Glutamatergic neuron (in vitro differentiated cells): Measurements from ENCODE around the gene CEACAM16. TPM values are rescaled to one million over a fixed set of nuclear protein-coding genes. Genes with fewer than 3 reads are reported as not detected.
A peak's percentile ranks its signal among the peaks of the same experiment; 100 is the strongest.

ENCODE experiments used
- DNase-seq: peaks from one replicate; pipeline ENCODE4 v3.0.0; 2022
- H3K27ac Mint-ChIP-seq: one replicate; pipeline ENCODE4 v1.8.0; 2020; ENCODE audit warnings: mild to moderate bottlenecking, mixed read lengths, inconsistent platforms; ENCODE audit not compliant: unreplicated experiment
- H3K27me3 Mint-ChIP-seq: one replicate; pipeline ENCODE4 v1.8.0; 2020; ENCODE audit warnings: mild to moderate bottlenecking, moderate library complexity, mixed read lengths, inconsistent platforms; ENCODE audit not compliant: unreplicated experiment
- H3K36me3 Mint-ChIP-seq: one replicate; pipeline ENCODE4 v1.8.0; 2020; ENCODE audit warnings: mild to moderate bottlenecking, mixed read lengths, inconsistent platforms; ENCODE audit not compliant: unreplicated experiment
- H3K4me1 Mint-ChIP-seq: one replicate; pipeline ENCODE4 v1.8.0; 2020; ENCODE audit warnings: mild to moderate bottlenecking, low read depth, mixed read lengths, inconsistent platforms; ENCODE audit not compliant: unreplicated experiment
- H3K4me3 Mint-ChIP-seq: one replicate; pipeline ENCODE4 v1.8.0; 2020; ENCODE audit warnings: mild to moderate bottlenecking, mixed read lengths, inconsistent platforms; ENCODE audit not compliant: unreplicated experiment
- H3K9me3 Mint-ChIP-seq: one replicate; pipeline ENCODE4 v1.8.0; 2020; ENCODE audit warnings: mild to moderate bottlenecking, moderate library complexity, mixed read lengths, inconsistent platforms; ENCODE audit not compliant: unreplicated experiment
- microRNA-seq: library from miRNA; unstranded; fragments of <30 nt; microRNA quantifications from one replicate; pipeline ENCODE4, GENCODE V29; 2020; ENCODE audit not compliant: unreplicated experiment
- total RNA-seq: library from RNA; stranded (reverse); fragmentation: NEBNext Ultra II Directional; extraction: Animal tissue kit (Norgen Biotek cat#: 25700); gene quantifications from one replicate; pipeline ENCODE4 v1.2.1, GENCODE V29; 2021; ENCODE audit not compliant: unreplicated experiment
- TF ChIP-seq, protein P1 (sequence below): fragments of 200-600 bp; sonication (generic); IDR thresholded peaks from one replicate; pipeline ENCODE4 v1.5.0; 2021; ENCODE audit not compliant: partially characterized antibody, unreplicated experiment

CEACAM16 gene
- total RNA-seq, 1 donor from 2014 or later = not detected

DNA sequence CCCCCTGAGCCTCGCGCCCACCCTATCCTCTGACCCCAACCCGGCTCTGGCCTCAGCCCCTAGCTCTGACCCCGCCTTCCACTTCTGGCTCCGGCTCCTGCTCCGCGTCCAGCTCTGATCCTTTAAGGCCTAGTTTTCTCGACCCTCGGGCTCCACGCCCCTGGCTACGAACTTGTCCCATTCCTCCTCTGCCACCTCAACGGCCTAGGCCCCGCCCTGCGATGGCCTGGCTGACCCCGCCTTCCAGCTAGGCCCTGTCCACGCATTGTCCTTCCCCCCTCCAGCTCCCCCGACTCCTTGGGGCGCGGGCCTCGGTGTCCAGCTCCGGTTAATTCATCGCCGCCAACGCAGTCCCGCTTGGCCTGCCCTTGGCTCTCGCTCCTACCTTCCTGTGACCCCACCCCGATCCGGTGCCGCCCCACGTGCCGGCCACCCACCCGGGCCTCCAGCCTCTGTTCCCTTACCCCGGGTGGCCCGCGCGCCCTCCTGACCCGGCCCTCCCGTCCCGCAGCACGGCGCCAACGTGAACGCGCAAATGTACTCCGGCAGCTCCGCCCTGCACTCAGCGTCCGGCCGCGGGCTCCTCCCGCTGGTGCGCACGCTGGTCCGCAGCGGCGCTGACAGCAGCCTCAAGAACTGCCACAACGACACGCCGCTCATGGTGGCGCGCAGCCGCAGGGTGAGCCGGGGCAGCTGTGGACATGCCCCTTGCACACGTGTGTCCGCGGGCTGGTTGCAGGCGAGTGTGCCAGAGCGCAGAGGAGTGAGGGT lies 59.0 kb downstream of the CEACAM16 start:
- Mint-ChIP-seq H3K27ac (peak overlapping the region; percentile 46), H3K27me3 (peaks cover 11% of the 10 kb centered on the region), H3K9me3 (peaks cover 8% of the 10 kb centered on the region), H3K4me1 (peaks cover 9% of the 10 kb centered on the region), H3K36me3 (no peaks in the 10 kb centered on the region), H3K4me3 (peak overlapping the region; percentile 87)
- TF ChIP-seq, protein P1, sequence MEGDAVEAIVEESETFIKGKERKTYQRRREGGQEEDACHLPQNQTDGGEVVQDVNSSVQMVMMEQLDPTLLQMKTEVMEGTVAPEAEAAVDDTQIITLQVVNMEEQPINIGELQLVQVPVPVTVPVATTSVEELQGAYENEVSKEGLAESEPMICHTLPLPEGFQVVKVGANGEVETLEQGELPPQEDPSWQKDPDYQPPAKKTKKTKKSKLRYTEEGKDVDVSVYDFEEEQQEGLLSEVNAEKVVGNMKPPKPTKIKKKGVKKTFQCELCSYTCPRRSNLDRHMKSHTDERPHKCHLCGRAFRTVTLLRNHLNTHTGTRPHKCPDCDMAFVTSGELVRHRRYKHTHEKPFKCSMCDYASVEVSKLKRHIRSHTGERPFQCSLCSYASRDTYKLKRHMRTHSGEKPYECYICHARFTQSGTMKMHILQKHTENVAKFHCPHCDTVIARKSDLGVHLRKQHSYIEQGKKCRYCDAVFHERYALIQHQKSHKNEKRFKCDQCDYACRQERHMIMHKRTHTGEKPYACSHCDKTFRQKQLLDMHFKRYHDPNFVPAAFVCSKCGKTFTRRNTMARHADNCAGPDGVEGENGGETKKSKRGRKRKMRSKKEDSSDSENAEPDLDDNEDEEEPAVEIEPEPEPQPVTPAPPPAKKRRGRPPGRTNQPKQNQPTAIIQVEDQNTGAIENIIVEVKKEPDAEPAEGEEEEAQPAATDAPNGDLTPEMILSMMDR = no peak
- DNase-seq = peak; percentile 84

DNA sequence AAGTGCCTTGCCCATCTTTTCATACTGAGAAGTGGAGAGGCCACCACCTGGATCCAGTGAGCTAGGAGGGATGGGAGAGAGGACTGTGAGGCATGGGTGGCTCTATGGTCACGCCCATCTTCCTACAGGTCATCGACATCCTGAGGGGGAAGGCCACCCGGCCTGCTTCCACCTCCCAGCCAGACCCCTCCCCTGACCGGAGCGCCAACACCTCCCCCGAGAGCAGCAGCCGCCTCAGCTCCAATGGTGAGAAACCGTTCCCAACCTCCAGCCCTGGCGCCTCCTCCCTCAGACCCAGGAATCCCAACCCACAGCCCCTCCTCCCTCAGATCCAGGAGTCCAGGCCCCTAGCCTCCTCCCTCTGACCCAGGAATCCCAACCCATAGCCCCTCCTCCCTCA lies 59.6 kb downstream of the CEACAM16 start:
- TF ChIP-seq, protein P1 = no peak
- H3K36me3 Mint-ChIP-seq = no peaks in the 10 kb centered on the region
- H3K9me3 Mint-ChIP-seq = peaks cover 8% of the 10 kb centered on the region
- H3K27me3 Mint-ChIP-seq = peaks cover 11% of the 10 kb centered on the region
- no peak overlapping the region for H3K27ac Mint-ChIP-seq
- peak overlapping the region; percentile 87 for H3K4me3 Mint-ChIP-seq
- no peak for DNase-seq
- peaks cover 9% of the 10 kb centered on the region for H3K4me1 Mint-ChIP-seq

DNA sequence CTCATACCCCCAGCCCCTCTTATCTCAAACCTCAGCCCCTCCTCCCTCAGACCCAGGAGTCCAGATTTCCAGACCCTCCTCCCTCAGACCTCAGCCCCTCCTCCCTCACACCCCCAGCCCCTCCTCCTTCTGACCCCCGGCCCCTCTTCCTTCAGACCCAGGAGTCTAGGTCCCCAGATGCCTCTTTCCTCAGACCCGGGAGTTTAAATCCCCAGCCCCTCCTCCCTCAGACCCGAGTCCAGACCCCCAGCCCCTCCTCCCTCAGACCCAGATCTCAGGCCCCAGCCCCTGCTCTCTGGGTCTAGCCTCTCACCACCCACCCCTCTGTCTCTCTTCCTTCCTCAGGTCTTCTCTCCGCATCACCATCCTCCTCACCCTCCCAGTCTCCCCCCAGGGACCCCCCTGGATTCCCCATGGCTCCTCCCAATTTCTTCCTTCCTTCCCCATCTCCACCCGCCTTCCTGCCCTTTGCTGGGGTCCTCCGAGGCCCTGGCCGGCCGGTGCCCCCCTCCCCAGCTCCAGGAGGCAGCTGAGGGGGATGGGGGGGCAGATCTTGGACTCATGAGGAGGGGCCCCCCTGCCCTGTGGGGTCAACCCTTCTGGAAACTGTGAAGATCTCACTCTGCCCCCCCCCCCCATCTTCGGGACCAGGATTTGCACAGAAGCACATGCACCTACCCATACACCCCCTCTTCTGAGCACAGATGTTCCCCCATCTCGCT lies 60.3 kb downstream of the CEACAM16 start:
- peaks cover 8% of the 10 kb centered on the region for H3K9me3 Mint-ChIP-seq
- H3K4me1 Mint-ChIP-seq = peaks cover 4% of the 10 kb centered on the region
- TF ChIP-seq, protein P1 = no peak
- DNase-seq = no peak
- peaks cover 11% of the 10 kb centered on the region for H3K27me3 Mint-ChIP-seq
- H3K27ac Mint-ChIP-seq = no peak overlapping the region
- H3K4me3 Mint-ChIP-seq = no peak overlapping the region
- H3K36me3 Mint-ChIP-seq = no peaks in the 10 kb centered on the region

Small RNAs within 50 kb of the gene (microRNA-seq; reads per million reads assigned to microRNA genes)
- gene MIR4531 (not detected), gene MIR8085 (not detected)

Other genes with a start within 250 kb of the CEACAM16 start
- 12.3 TPM for gene ZNF180, start 198.6 kb upstream of the CEACAM16 start, total RNA-seq
- not detected for gene CEACAM20, start 169.5 kb upstream of the CEACAM16 start, total RNA-seq
- not detected for gene IGSF23, start 85.6 kb upstream of the CEACAM16 start, total RNA-seq
- 14.8 TPM for gene PVR, start 55.2 kb upstream of the CEACAM16 start, total RNA-seq
- 1.5 TPM for gene CEACAM19, start 27.7 kb upstream of the CEACAM16 start, total RNA-seq
- 2.4 TPM for gene BCL3, start 49.6 kb downstream of the CEACAM16 start, total RNA-seq
- not detected for gene CBLC, start 78.7 kb downstream of the CEACAM16 start, total RNA-seq
- gene BCAM, start 110.0 kb downstream of the CEACAM16 start, total RNA-seq = 47.1 TPM
- gene NECTIN2, start 147.1 kb downstream of the CEACAM16 start, total RNA-seq = 108 TPM
- gene TOMM40, start 192.1 kb downstream of the CEACAM16 start, total RNA-seq = 57.8 TPM
- gene APOE, start 206.6 kb downstream of the CEACAM16 start, total RNA-seq = 65.9 TPM
- gene APOC1, start 215.5 kb downstream of the CEACAM16 start, total RNA-seq = 8.3 TPM
- not detected for gene APOC4, start 243.1 kb downstream of the CEACAM16 start, total RNA-seq
- not detected for gene APOC2, start 246.9 kb downstream of the CEACAM16 start, total RNA-seq